ENCODE data around the gene RSAD1.

The RSAD1 gene

DNA sequence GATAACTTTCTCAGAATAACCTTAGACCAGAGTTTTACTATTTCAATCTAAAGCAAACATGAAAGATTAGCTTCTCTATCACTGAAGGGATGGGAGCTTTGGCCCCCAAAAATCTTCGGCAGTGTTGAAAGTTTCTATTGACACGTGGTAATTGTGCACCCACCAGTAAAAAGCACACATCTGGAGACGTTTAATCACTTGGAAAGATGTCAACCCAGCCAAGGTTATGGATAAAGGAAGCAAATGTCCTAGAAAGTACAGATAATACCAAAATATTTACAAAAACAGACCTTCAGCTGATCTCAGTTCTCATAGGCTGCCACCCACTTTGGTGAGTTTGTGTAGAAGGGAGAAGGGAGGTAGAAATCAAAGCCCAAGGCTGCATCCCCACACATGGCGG, 34.8 kb downstream of the RSAD1 start:
- ChIA-PET CTCF (no interaction called here), POLR2A (interaction anchor here (0.7 kb wide), 1 partner anchor 8 kb away, joined by 3 read pairs; no protein-coding TSS in a partner anchor)
- no peak for TF ChIP-seq FOXM1 (IDR thresholded peaks at IDR 0.05; ENCODE audit: borderline replicate concordance)
- no peak for TF ChIP-seq FOXA1 (IDR thresholded peaks at IDR 0.05)
- TF ChIP-seq CTBP1 (IDR thresholded peaks at IDR 0.05; ENCODE audit: borderline replicate concordance), result no peak
- no peak for TF ChIP-seq LEF1 (IDR thresholded peaks at IDR 0.05; ENCODE audit: borderline replicate concordance)
- DNase-seq (ENCODE audit: extremely low spot score), result no peak

GRCh38 chr17:50514388-50514787, 35.7 kb downstream of the RSAD1 start:
- DNase-seq (ENCODE audit: extremely low spot score), result no peak
- POLR2A ChIA-PET, result interaction anchor here (0.5 to 1.6 kb wide), 2 partner anchors 21 to 35 kb away, joined by 3 to 6 read pairs; no protein-coding TSS in a partner anchor
- CTCF ChIA-PET, result interaction anchor here (2.5 kb wide), 1 partner anchor 13 kb away, joined by 11 read pairs; no protein-coding TSS in a partner anchor
- TF ChIP-seq BHLHE40 (IDR thresholded peaks at IDR 0.05; ENCODE audit: borderline replicate concordance), result no peak
- no peak for TF ChIP-seq FOXA1 (IDR thresholded peaks at IDR 0.05)
- no peak for TF ChIP-seq CTBP1 (IDR thresholded peaks at IDR 0.05; ENCODE audit: borderline replicate concordance)
- no peak for TF ChIP-seq LEF1 (IDR thresholded peaks at IDR 0.05; ENCODE audit: borderline replicate concordance)
- TF ChIP-seq, protein P1, sequence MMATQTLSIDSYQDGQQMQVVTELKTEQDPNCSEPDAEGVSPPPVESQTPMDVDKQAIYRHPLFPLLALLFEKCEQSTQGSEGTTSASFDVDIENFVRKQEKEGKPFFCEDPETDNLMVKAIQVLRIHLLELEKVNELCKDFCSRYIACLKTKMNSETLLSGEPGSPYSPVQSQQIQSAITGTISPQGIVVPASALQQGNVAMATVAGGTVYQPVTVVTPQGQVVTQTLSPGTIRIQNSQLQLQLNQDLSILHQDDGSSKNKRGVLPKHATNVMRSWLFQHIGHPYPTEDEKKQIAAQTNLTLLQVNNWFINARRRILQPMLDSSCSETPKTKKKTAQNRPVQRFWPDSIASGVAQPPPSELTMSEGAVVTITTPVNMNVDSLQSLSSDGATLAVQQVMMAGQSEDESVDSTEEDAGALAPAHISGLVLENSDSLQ (IDR thresholded peaks at IDR 0.05), result no peak
- no peak for TF ChIP-seq L3MBTL2 (conservative IDR thresholded peaks at IDR 0.05)
- TF ChIP-seq ELF4 (IDR thresholded peaks at IDR 0.05), result no peak
- no peak for TF ChIP-seq NFRKB (IDR thresholded peaks at IDR 0.05)
- TF ChIP-seq TARDBP (IDR thresholded peaks at IDR 0.05), result no peak
- no peak for TF ChIP-seq ZNF384 (IDR thresholded peaks at IDR 0.05)
- no peak for TF ChIP-seq ARNT (IDR thresholded peaks at IDR 0.05)
- TF ChIP-seq SUZ12 (IDR thresholded peaks at IDR 0.05), result no peak
- no peak for TF ChIP-seq FOXM1 (IDR thresholded peaks at IDR 0.05; ENCODE audit: borderline replicate concordance)
- no peak for TF ChIP-seq SP1 (IDR thresholded peaks at IDR 0.05)
- no peak for TF ChIP-seq HDGF (IDR thresholded peaks at IDR 0.05; ENCODE audit: borderline replicate concordance)
- TF ChIP-seq FOXK2 (IDR thresholded peaks at IDR 0.05), result no peak

GRCh38 chr17:50514936-50515702, 36.5 kb downstream of the RSAD1 start:
- ChIA-PET CTCF (interaction anchor here (0.6 to 2.5 kb wide), 4 partner anchors 9 to 36 kb away, joined by 3 to 11 read pairs (median 4); no protein-coding TSS in a partner anchor), POLR2A (interaction anchor here (0.5 to 1.6 kb wide), 2 partner anchors 21 to 36 kb away, joined by 3 to 6 read pairs; no protein-coding TSS in a partner anchor)
- no peak for DNase-seq (ENCODE audit: extremely low spot score)
- no peak for TF ChIP-seq HDGF (IDR thresholded peaks at IDR 0.05; ENCODE audit: borderline replicate concordance)
- TF ChIP-seq SP1 (IDR thresholded peaks at IDR 0.05), result no peak
- TF ChIP-seq, protein P1 (IDR thresholded peaks at IDR 0.05), result no peak
- TF ChIP-seq LEF1 (IDR thresholded peaks at IDR 0.05; ENCODE audit: borderline replicate concordance), result no peak
- TF ChIP-seq ELF4 (IDR thresholded peaks at IDR 0.05), result no peak
- TF ChIP-seq TARDBP (IDR thresholded peaks at IDR 0.05), result no peak
- TF ChIP-seq L3MBTL2 (conservative IDR thresholded peaks at IDR 0.05), result no peak
- no peak for TF ChIP-seq SUZ12 (IDR thresholded peaks at IDR 0.05)
- no peak for TF ChIP-seq FOXM1 (IDR thresholded peaks at IDR 0.05; ENCODE audit: borderline replicate concordance)
- no peak for TF ChIP-seq ZNF384 (IDR thresholded peaks at IDR 0.05)
- no peak for TF ChIP-seq NFRKB (IDR thresholded peaks at IDR 0.05)
- no peak for TF ChIP-seq FOXK2 (IDR thresholded peaks at IDR 0.05)
- TF ChIP-seq FOXA1 (IDR thresholded peaks at IDR 0.05), result no peak
- TF ChIP-seq ARNT (IDR thresholded peaks at IDR 0.05), result no peak
- TF ChIP-seq BHLHE40 (IDR thresholded peaks at IDR 0.05; ENCODE audit: borderline replicate concordance), result no peak
- no peak for TF ChIP-seq CTBP1 (IDR thresholded peaks at IDR 0.05; ENCODE audit: borderline replicate concordance)

DNA sequence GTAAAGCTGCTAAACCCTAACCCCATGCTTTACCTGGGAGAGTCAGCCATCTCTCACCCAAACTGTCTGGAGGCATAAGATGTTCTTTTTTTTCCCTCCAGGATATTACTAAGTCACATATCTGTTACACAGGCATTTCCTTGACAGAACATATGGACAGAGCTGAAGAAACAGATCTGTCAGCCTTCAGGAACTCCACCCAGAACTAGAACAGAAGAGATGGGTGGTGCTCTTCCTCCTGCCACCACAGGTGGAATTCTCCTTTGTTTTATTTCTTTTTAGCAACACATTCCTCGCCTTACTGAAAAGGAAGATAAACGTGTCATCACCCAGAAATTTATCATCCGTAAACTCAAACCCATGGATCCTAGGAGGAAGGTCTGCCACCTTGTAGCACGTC, 38.4 kb downstream of the RSAD1 start:
- TF ChIP-seq HDGF (IDR thresholded peaks at IDR 0.05; ENCODE audit: borderline replicate concordance) (no peak), CTBP1 (IDR thresholded peaks at IDR 0.05; ENCODE audit: borderline replicate concordance) (no peak), L3MBTL2 (conservative IDR thresholded peaks at IDR 0.05) (no peak), ELF4 (IDR thresholded peaks at IDR 0.05) (no peak), FOXM1 (IDR thresholded peaks at IDR 0.05; ENCODE audit: borderline replicate concordance) (no peak), FOXA1 (IDR thresholded peaks at IDR 0.05) (no peak), SUZ12 (IDR thresholded peaks at IDR 0.05) (no peak), TARDBP (IDR thresholded peaks at IDR 0.05) (no peak)
- TF ChIP-seq, protein P1 (IDR thresholded peaks at IDR 0.05), result no peak
- POLR2A ChIA-PET, result no interaction called here
- DNase-seq (ENCODE audit: extremely low spot score), result no peak
- CTCF ChIA-PET, result interaction anchor here (0.7 to 1.0 kb wide), 3 partner anchors 33 to 570 kb away, joined by 3 read pairs; no protein-coding TSS in a partner anchor

DNA sequence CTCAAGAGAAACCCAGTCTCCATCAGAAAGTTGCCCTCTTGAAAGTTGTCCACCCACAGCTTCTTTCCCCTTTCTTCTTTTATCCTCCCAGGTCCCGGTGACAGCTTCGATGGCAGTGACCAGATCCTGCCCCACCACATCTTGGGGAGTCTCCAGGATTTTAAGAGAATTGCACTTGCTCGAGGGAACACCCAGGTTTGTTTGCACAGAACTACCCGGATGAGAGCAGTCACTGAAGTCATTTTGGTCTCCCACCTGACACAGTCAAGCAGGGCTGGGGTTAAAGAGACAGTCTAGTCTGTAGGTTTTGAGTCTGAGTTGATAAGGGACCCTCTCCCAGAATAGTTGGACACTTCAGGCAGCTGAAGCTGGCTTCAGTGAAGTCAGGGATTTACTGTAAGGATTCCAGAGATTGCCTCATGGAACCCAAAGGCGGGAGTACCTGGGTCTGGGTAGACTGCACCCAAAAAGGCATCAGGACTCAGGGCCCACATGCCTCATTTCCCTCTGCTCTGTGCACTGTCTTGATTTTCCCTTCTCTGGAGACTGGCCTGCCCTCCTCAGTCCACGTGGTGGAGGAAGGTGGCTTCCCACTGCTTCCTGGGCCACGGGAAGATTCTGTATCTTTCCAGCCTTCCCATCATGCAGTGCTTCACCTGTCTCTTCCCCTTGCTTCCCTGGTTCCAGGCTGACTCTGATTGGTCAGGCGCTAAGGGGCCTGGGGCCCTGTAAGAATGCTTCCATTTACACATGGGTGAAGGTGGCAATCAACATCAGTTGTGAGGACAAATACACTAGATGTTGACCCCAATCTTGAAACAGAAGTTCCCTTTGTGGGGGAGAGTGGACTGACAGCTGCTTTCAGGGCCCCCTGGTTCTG, 39.1 kb downstream of the RSAD1 start:
- CTCF ChIA-PET, result interaction anchor here (1.0 kb wide), 2 partner anchors 34 to 38 kb away, joined by 3 read pairs; no protein-coding TSS in a partner anchor
- no peak for DNase-seq (ENCODE audit: extremely low spot score)
- POLR2A ChIA-PET, result no interaction called here

More for the DNA sequence above, 39.1 kb downstream of the RSAD1 start:
- no peak for TF ChIP-seq ZNF384 (IDR thresholded peaks at IDR 0.05)
- no peak for TF ChIP-seq BHLHE40 (IDR thresholded peaks at IDR 0.05; ENCODE audit: borderline replicate concordance)
- TF ChIP-seq, protein P1 (IDR thresholded peaks at IDR 0.05), result no peak
- no peak for TF ChIP-seq FOXA1 (IDR thresholded peaks at IDR 0.05)
- TF ChIP-seq SP1 (IDR thresholded peaks at IDR 0.05), result no peak
- no peak for TF ChIP-seq NFRKB (IDR thresholded peaks at IDR 0.05)
- TF ChIP-seq FOXM1 (IDR thresholded peaks at IDR 0.05; ENCODE audit: borderline replicate concordance), result no peak
- TF ChIP-seq FOXK2 (IDR thresholded peaks at IDR 0.05), result no peak
- TF ChIP-seq CTBP1 (IDR thresholded peaks at IDR 0.05; ENCODE audit: borderline replicate concordance), result no peak
- no peak for TF ChIP-seq HDGF (IDR thresholded peaks at IDR 0.05; ENCODE audit: borderline replicate concordance)
- TF ChIP-seq SUZ12 (IDR thresholded peaks at IDR 0.05), result no peak
- no peak for TF ChIP-seq TARDBP (IDR thresholded peaks at IDR 0.05)
- TF ChIP-seq L3MBTL2 (conservative IDR thresholded peaks at IDR 0.05), result no peak; the same call in 1 of the 2 replicates
- no peak for TF ChIP-seq ARNT (IDR thresholded peaks at IDR 0.05)
- no peak for TF ChIP-seq LEF1 (IDR thresholded peaks at IDR 0.05; ENCODE audit: borderline replicate concordance)
- no peak for TF ChIP-seq ELF4 (IDR thresholded peaks at IDR 0.05)
